Dermis blood vessel endothelial cell (primary cell): ENCODE results near the gene VAV2. TPM values are rescaled to one million over a fixed set of nuclear protein-coding genes. Genes with fewer than 3 reads are reported as not detected.

Experiments used
- DNase-seq: peaks from one replicate; pipeline ENCODE4 v3.0.0; 2010
- total RNA-seq: library from RNA; depleted of rRNA; stranded (reverse); fragments of >200 nt; gene quantifications from 2 replicates; pipeline ENCODE4 v1.2.3, GENCODE V29; 2014

Gene VAV2
- total RNA-seq, 1 donor from 2014 or later, result 19.6 TPM

GRCh38 chr9:133812941-133813748 lies 179.0 kb downstream of the VAV2 start:
- DNase-seq, result no peak

- DNase-seq, result no peak
Observed at GRCh38 chr9:133812077-133812868, 179.9 kb downstream of the VAV2 start.

GRCh38 chr9:133811471-133811870 lies 180.7 kb downstream of the VAV2 start:
- DNase-seq, result no peak

- DNase-seq, result no peak
Observed at GRCh38 chr9:133810556-133811195, 181.4 kb downstream of the VAV2 start.

GRCh38 chr9:133809335-133809734 lies 182.8 kb downstream of the VAV2 start:
- no peak for DNase-seq

- DNase-seq, result no peak
Observed at GRCh38 chr9:133807818-133808217, 184.3 kb downstream of the VAV2 start.

GRCh38 chr9:133807037-133807436 lies 185.1 kb downstream of the VAV2 start:
- DNase-seq, result no peak

GRCh38 chr9:133806623-133807010 lies 185.5 kb downstream of the VAV2 start:
- DNase-seq, result no peak

GRCh38 chr9:133805876-133806622 lies 186.1 kb downstream of the VAV2 start:
- no peak for DNase-seq

- DNase-seq, result no peak
Observed at GRCh38 chr9:133804199-133804598, 187.9 kb downstream of the VAV2 start.

GRCh38 chr9:133803745-133804144 lies 188.4 kb downstream of the VAV2 start:
- DNase-seq, result no peak

- DNase-seq, result no peak
Observed at GRCh38 chr9:133803028-133803585, 189.0 kb downstream of the VAV2 start.

GRCh38 chr9:133801739-133802138 lies 190.4 kb downstream of the VAV2 start:
- DNase-seq, result no peak

- no peak for DNase-seq
Observed at GRCh38 chr9:133800266-133800665, 191.9 kb downstream of the VAV2 start.

GRCh38 chr9:133799716-133800115 lies 192.4 kb downstream of the VAV2 start:
- DNase-seq, result no peak

- DNase-seq, result no peak
Observed at GRCh38 chr9:133799106-133799505, 193.0 kb downstream of the VAV2 start.

- DNase-seq, result no peak
Observed at GRCh38 chr9:133798160-133798559, 194.0 kb downstream of the VAV2 start.

GRCh38 chr9:133797406-133798105 lies 194.6 kb downstream of the VAV2 start:
- no peak for DNase-seq

GRCh38 chr9:133796562-133796961 lies 195.6 kb downstream of the VAV2 start:
- no peak for DNase-seq

- no peak for DNase-seq
Observed at GRCh38 chr9:133795049-133795448, 197.1 kb downstream of the VAV2 start.

GRCh38 chr9:133794016-133794760 lies 197.9 kb downstream of the VAV2 start:
- DNase-seq, result no peak
